ENCODE results near the gene HS3ST5.

- TF ChIP-seq, protein P1, sequence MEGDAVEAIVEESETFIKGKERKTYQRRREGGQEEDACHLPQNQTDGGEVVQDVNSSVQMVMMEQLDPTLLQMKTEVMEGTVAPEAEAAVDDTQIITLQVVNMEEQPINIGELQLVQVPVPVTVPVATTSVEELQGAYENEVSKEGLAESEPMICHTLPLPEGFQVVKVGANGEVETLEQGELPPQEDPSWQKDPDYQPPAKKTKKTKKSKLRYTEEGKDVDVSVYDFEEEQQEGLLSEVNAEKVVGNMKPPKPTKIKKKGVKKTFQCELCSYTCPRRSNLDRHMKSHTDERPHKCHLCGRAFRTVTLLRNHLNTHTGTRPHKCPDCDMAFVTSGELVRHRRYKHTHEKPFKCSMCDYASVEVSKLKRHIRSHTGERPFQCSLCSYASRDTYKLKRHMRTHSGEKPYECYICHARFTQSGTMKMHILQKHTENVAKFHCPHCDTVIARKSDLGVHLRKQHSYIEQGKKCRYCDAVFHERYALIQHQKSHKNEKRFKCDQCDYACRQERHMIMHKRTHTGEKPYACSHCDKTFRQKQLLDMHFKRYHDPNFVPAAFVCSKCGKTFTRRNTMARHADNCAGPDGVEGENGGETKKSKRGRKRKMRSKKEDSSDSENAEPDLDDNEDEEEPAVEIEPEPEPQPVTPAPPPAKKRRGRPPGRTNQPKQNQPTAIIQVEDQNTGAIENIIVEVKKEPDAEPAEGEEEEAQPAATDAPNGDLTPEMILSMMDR (IDR thresholded peaks at IDR 0.05) = no peak
- TF ChIP-seq POLR2A (IDR thresholded peaks at IDR 0.05) = no peak
Measured at GRCh38 chr6:114061116-114061515, 281.7 kb downstream of the HS3ST5 start.

All from esophagus squamous epithelium (tissue), 4 donors.